GM21367 (cell line): Measurements from ENCODE around the gene BARX2.

Source experiments
- ATAC-seq: cut with Tn5 transposase; IDR thresholded peaks from one replicate; pipeline ENCODE4 v1.9.1; 2021; ENCODE audit not compliant: unreplicated experiment

Gene BARX2

GRCh38 chr11:129373489-129373953 lies 2.1 kb upstream of the BARX2 start:
- no peak for ATAC-seq

GRCh38 chr11:129374081-129374992 lies 1.3 kb upstream of the BARX2 start:
- ATAC-seq: no peak

- no peak for ATAC-seq
Measured at GRCh38 chr11:129374993-129375750, 476 bp upstream of the BARX2 start.

GRCh38 chr11:129376658-129377341 lies 1.2 kb downstream of the BARX2 start:
- ATAC-seq: no peak

- ATAC-seq: no peak
Measured at GRCh38 chr11:129377739-129378138, 2.1 kb downstream of the BARX2 start.

GRCh38 chr11:129380413-129380812 lies 4.8 kb downstream of the BARX2 start:
- ATAC-seq: no peak

- ATAC-seq: no peak
Measured at GRCh38 chr11:129382583-129382982, 6.9 kb downstream of the BARX2 start.

GRCh38 chr11:129383060-129383459 lies 7.4 kb downstream of the BARX2 start:
- ATAC-seq: no peak

GRCh38 chr11:129383502-129383901 lies 7.9 kb downstream of the BARX2 start:
- no peak for ATAC-seq

- ATAC-seq: no peak
Measured at GRCh38 chr11:129384415-129384814, 8.8 kb downstream of the BARX2 start.

GRCh38 chr11:129385801-129386200 lies 10.2 kb downstream of the BARX2 start:
- no peak for ATAC-seq

- no peak for ATAC-seq
Measured at GRCh38 chr11:129386795-129387397, 11.2 kb downstream of the BARX2 start.

GRCh38 chr11:129387434-129387833 lies 11.8 kb downstream of the BARX2 start:
- no peak for ATAC-seq

- ATAC-seq: no peak
Measured at GRCh38 chr11:129388824-129389223, 13.2 kb downstream of the BARX2 start.

GRCh38 chr11:129390303-129390821 lies 14.7 kb downstream of the BARX2 start:
- no peak for ATAC-seq

- no peak for ATAC-seq
Measured at GRCh38 chr11:129391360-129391759, 15.7 kb downstream of the BARX2 start.

- ATAC-seq: no peak
Measured at GRCh38 chr11:129391821-129392220, 16.2 kb downstream of the BARX2 start.

GRCh38 chr11:129392995-129393394 lies 17.3 kb downstream of the BARX2 start:
- no peak for ATAC-seq

- ATAC-seq: no peak
Measured at GRCh38 chr11:129394709-129395108, 19.1 kb downstream of the BARX2 start.

- ATAC-seq: no peak
Measured at GRCh38 chr11:129395432-129395831, 19.8 kb downstream of the BARX2 start.

- no peak for ATAC-seq
Measured at GRCh38 chr11:129395883-129396282, 20.2 kb downstream of the BARX2 start.
